Epidermal melanocyte (primary cell): ENCODE data around the gene NT5C1A.

Source experiments
- DNase-seq: peaks from one replicate; pipeline ENCODE4 v3.0.0; 2011; ENCODE audit warnings: low spot score; ENCODE audit not compliant: insufficient read length

NT5C1A gene

GRCh38 chr1:39671793-39672550 is at the start of gene NT5C1A:
Gene NT5C1A, minus strand, starts transcription at chr1:39672107. Its CDS starts 69 bp downstream, at chr1:39672038.
- DNase-seq, result no peak

- no peak for DNase-seq
These were observed 49.8 kb upstream of the NT5C1A start for GRCh38 chr1:39721664-39722063.

- no peak for DNase-seq
These were observed 48.4 kb upstream of the NT5C1A start for GRCh38 chr1:39720094-39720999.

- DNase-seq, result no peak
These were observed 45.9 kb upstream of the NT5C1A start for GRCh38 chr1:39717809-39718208.

- no peak for DNase-seq
These were observed 41.6 kb upstream of the NT5C1A start for GRCh38 chr1:39713557-39713956.

- no peak for DNase-seq
These were observed 40.0 kb upstream of the NT5C1A start for GRCh38 chr1:39711966-39712340.

- DNase-seq, result no peak
These were observed 39.4 kb upstream of the NT5C1A start for GRCh38 chr1:39711104-39711965.

- no peak for DNase-seq
These were observed 35.6 kb upstream of the NT5C1A start for GRCh38 chr1:39707506-39707905.

GRCh38 chr1:39704757-39705156 is 32.9 kb upstream of the NT5C1A start:
- no peak for DNase-seq

- DNase-seq, result no peak
These were observed 29.1 kb upstream of the NT5C1A start for GRCh38 chr1:39701049-39701439.

GRCh38 chr1:39700348-39700747 is 28.4 kb upstream of the NT5C1A start:
- no peak for DNase-seq

- no peak for DNase-seq
These were observed 27.5 kb upstream of the NT5C1A start for GRCh38 chr1:39699419-39699818.

- DNase-seq, result no peak
These were observed 26.7 kb upstream of the NT5C1A start for GRCh38 chr1:39698568-39698967.

GRCh38 chr1:39696448-39696847 is 24.5 kb upstream of the NT5C1A start:
- no peak for DNase-seq

- no peak for DNase-seq
These were observed 23.1 kb upstream of the NT5C1A start for GRCh38 chr1:39695016-39695415.

GRCh38 chr1:39694026-39694425 is 22.1 kb upstream of the NT5C1A start:
- DNase-seq, result no peak

- DNase-seq, result no peak
These were observed 20.5 kb upstream of the NT5C1A start for GRCh38 chr1:39692152-39693074.

- DNase-seq, result peak; percentile 46
These were observed 19.7 kb upstream of the NT5C1A start, which contains the start of gene HPCAL4 for GRCh38 chr1:39691383-39692151. Gene HPCAL4, minus strand, starts transcription at chr1:39691433. Its CDS starts 6,830 bp downstream, at chr1:39684603.

- no peak for DNase-seq
These were observed 19.0 kb upstream of the NT5C1A start for GRCh38 chr1:39690794-39691382.
